Colon (tissue), 2 donors: ENCODE measurements around the gene HMX1.

Source experiments
- FAIRE-seq: peaks from 2 replicates; lab custom pipeline; 2012; peaks lifted over from hg19 to GRCh38; lab: Jason Lieb, UNC
- donor health status: control.
- donor health status: control.

The HMX1 gene

GRCh38 chr4:8818063-8818881 lies 53.4 kb downstream of the HMX1 start:
- no peak for FAIRE-seq

GRCh38 chr4:8817813-8818062 lies 53.9 kb downstream of the HMX1 start:
- FAIRE-seq = no peak

- FAIRE-seq = no peak
Observed at GRCh38 chr4:8817096-8817812, 54.4 kb downstream of the HMX1 start.
